ENCODE measurements around the gene ACLY.
"Not testable (repeated sequence)": the region's sequence is repeated elsewhere in the genome, so short reads cannot be mapped to it uniquely, and the experiment has no call there.

ACLY gene

GRCh38 chr17:41880130-41880529 is 38.6 kb downstream of the ACLY start:
- H3K4ac ChIP-seq (ENCODE audit: low read length) = no peak overlapping the region
- H3K23ac ChIP-seq (ENCODE audit: low read depth, low read length, poor library complexity) = no peak overlapping the region
- H4K91ac ChIP-seq (ENCODE audit: low read depth, low read length, poor library complexity) = no peak overlapping the region
- no peak overlapping the region for H3K14ac ChIP-seq (ENCODE audit: low read length)
- DNase-seq (ENCODE audit: low spot score) = no peak
- peaks cover 3% of the 10 kb centered on the region for H3K79me1 ChIP-seq (ENCODE audit: low read depth, low read length)
- H2BK5ac ChIP-seq (ENCODE audit: low read length) = no peak overlapping the region
- no peak overlapping the region for H3K4me2 ChIP-seq (ENCODE audit: insufficient read depth, low read length, poor library complexity, severe bottlenecking)
- no peak overlapping the region for H2AFZ ChIP-seq (ENCODE audit: low read length)
- no peaks in the 10 kb centered on the region for H3K4me1 ChIP-seq (ENCODE audit: control insufficient read depth in 2 of 2, insufficient read depth in 1 of 2, low read depth in 1 of 2, low read length in 2 of 2)
- no peak overlapping the region for H2BK120ac ChIP-seq (ENCODE audit: low read depth, low read length)
- H3K27ac ChIP-seq (replicated peaks; ENCODE audit: low read length) = no peak overlapping the region
- no peak overlapping the region for H2AK5ac ChIP-seq (ENCODE audit: low read depth, low read length)
- no peak overlapping the region for H2BK15ac ChIP-seq (ENCODE audit: low read length)
- no peak overlapping the region for H2BK12ac ChIP-seq (ENCODE audit: low read length)
- H3K9ac ChIP-seq (ENCODE audit: low read depth, low read length, poor library complexity) = no peak overlapping the region
- H3K36me3 ChIP-seq (replicated peaks in 1 of 2; ENCODE audit: control insufficient read depth in 2 of 2, insufficient read depth in 2 of 2, low read length in 2 of 2) = peaks cover 58 to 84% of the 10 kb centered on the region in 2 donors
- no peaks in the 10 kb centered on the region for H3K27me3 ChIP-seq (ENCODE audit: control insufficient read depth in 3 of 3, insufficient read depth in 3 of 3, low read depth in 1 of 3, low read length in 3 of 3)
- no peak overlapping the region for H4K8ac ChIP-seq (ENCODE audit: low read depth, low read length)
- H3K4me3 ChIP-seq (ENCODE audit: low read length in 2 of 2) = no peak overlapping the region
- H3K9me3 ChIP-seq (replicated peaks in 1 of 2; ENCODE audit: control insufficient read depth in 2 of 2, insufficient read depth in 1 of 2, low read depth in 1 of 2, low read length in 2 of 2) = peaks cover 2 to 5% of the 10 kb centered on the region in 2 donors
- WGBS, 2 donors (ENCODE audit: extremely low coverage in 2 of 2, insufficient read length in 2 of 2, insufficient replicate concordance in 1 of 2) = no CpG with 5 or more reads among the region's 4 CpGs
- H3K18ac ChIP-seq (ENCODE audit: low read length) = no peak overlapping the region

- H4K8ac ChIP-seq (ENCODE audit: low read depth, low read length); H2BK15ac ChIP-seq (ENCODE audit: low read length); H2BK120ac ChIP-seq (ENCODE audit: low read depth, low read length); H3K4me1 ChIP-seq (ENCODE audit: control insufficient read depth in 2 of 2, insufficient read depth in 1 of 2, low read depth in 1 of 2, low read length in 2 of 2); H3K18ac ChIP-seq (ENCODE audit: low read length); H3K14ac ChIP-seq (ENCODE audit: low read length); H3K9ac ChIP-seq (ENCODE audit: low read depth, low read length, poor library complexity); H4K91ac ChIP-seq (ENCODE audit: low read depth, low read length, poor library complexity); H3K27me3 ChIP-seq (ENCODE audit: control insufficient read depth in 3 of 3, insufficient read depth in 3 of 3, low read depth in 1 of 3, low read length in 3 of 3); H3K9me3 ChIP-seq (replicated peaks in 1 of 2; ENCODE audit: control insufficient read depth in 2 of 2, insufficient read depth in 1 of 2, low read depth in 1 of 2, low read length in 2 of 2); H2AFZ ChIP-seq (ENCODE audit: low read length); H2BK12ac ChIP-seq (ENCODE audit: low read length); H3K27ac ChIP-seq (replicated peaks; ENCODE audit: low read length); H3K4me2 ChIP-seq (ENCODE audit: insufficient read depth, low read length, poor library complexity, severe bottlenecking); H3K23ac ChIP-seq (ENCODE audit: low read depth, low read length, poor library complexity); H2AK5ac ChIP-seq (ENCODE audit: low read depth, low read length); H3K4ac ChIP-seq (ENCODE audit: low read length); DNase-seq (ENCODE audit: low spot score); H3K4me3 ChIP-seq (ENCODE audit: low read length in 2 of 2); H2BK5ac ChIP-seq (ENCODE audit: low read length); H3K79me1 ChIP-seq (ENCODE audit: low read depth, low read length): not testable (repeated sequence)
- peaks cover 64 to 82% of the 10 kb centered on the region in 2 donors for H3K36me3 ChIP-seq (replicated peaks in 1 of 2; ENCODE audit: control insufficient read depth in 2 of 2, insufficient read depth in 2 of 2, low read length in 2 of 2)
- WGBS, 2 donors (ENCODE audit: extremely low coverage in 2 of 2, insufficient read length in 2 of 2, insufficient replicate concordance in 1 of 2) = no CpG with 5 or more reads among the region's 9 CpGs
Measured at GRCh38 chr17:41874293-41874670, 44.5 kb downstream of the ACLY start.

GRCh38 chr17:41873559-41874292 is 45.0 kb downstream of the ACLY start:
- Histone ChIP-seq H3K27me3 (ENCODE audit: control insufficient read depth in 3 of 3, insufficient read depth in 3 of 3, low read depth in 1 of 3, low read length in 3 of 3) (no peaks in the 10 kb centered on the region), H2BK120ac (ENCODE audit: low read depth, low read length) (no peak overlapping the region), H2AFZ (ENCODE audit: low read length) (no peak overlapping the region), H2AK5ac (ENCODE audit: low read depth, low read length) (no peak overlapping the region), H3K4me1 (ENCODE audit: control insufficient read depth in 2 of 2, insufficient read depth in 1 of 2, low read depth in 1 of 2, low read length in 2 of 2) (no peaks in the 10 kb centered on the region), H3K36me3 (replicated peaks in 1 of 2; ENCODE audit: control insufficient read depth in 2 of 2, insufficient read depth in 2 of 2, low read length in 2 of 2) (peaks cover 60 to 82% of the 10 kb centered on the region in 2 donors), H3K23ac (ENCODE audit: low read depth, low read length, poor library complexity) (no peak overlapping the region), H3K4me3 (ENCODE audit: low read length in 2 of 2) (no peak overlapping the region), H3K9ac (ENCODE audit: low read depth, low read length, poor library complexity) (no peak overlapping the region), H2BK12ac (ENCODE audit: low read length) (no peak overlapping the region), H3K9me3 (replicated peaks in 1 of 2; ENCODE audit: control insufficient read depth in 2 of 2, insufficient read depth in 1 of 2, low read depth in 1 of 2, low read length in 2 of 2) (peaks cover 4 to 5% of the 10 kb centered on the region in 2 donors), H3K79me1 (ENCODE audit: low read depth, low read length) (peaks cover 3% of the 10 kb centered on the region), H2BK5ac (ENCODE audit: low read length) (no peak overlapping the region), H3K18ac (ENCODE audit: low read length) (no peak overlapping the region), H3K4me2 (ENCODE audit: insufficient read depth, low read length, poor library complexity, severe bottlenecking) (no peak overlapping the region), H3K4ac (ENCODE audit: low read length) (no peak overlapping the region), H2BK15ac (ENCODE audit: low read length) (no peak overlapping the region), H3K14ac (ENCODE audit: low read length) (no peak overlapping the region), H4K8ac (ENCODE audit: low read depth, low read length) (no peak overlapping the region), H3K27ac (replicated peaks; ENCODE audit: low read length) (no peak overlapping the region), H4K91ac (ENCODE audit: low read depth, low read length, poor library complexity) (no peak overlapping the region)
- no peak for DNase-seq (ENCODE audit: low spot score)
- no CpG with 5 or more reads among the region's 10 CpGs for WGBS, 2 donors (ENCODE audit: extremely low coverage in 2 of 2, insufficient read length in 2 of 2, insufficient replicate concordance in 1 of 2)

GRCh38 chr17:41871789-41872188 is 47.0 kb downstream of the ACLY start:
- H3K4me2 ChIP-seq (ENCODE audit: insufficient read depth, low read length, poor library complexity, severe bottlenecking) = no peak overlapping the region
- no peak overlapping the region for H4K8ac ChIP-seq (ENCODE audit: low read depth, low read length)
- H3K14ac ChIP-seq (ENCODE audit: low read length) = no peak overlapping the region
- peaks cover 53 to 79% of the 10 kb centered on the region in 2 donors for H3K36me3 ChIP-seq (replicated peaks in 1 of 2; ENCODE audit: control insufficient read depth in 2 of 2, insufficient read depth in 2 of 2, low read length in 2 of 2)
- peaks cover 0 to 2% of the 10 kb centered on the region in 2 donors for H3K9me3 ChIP-seq (replicated peaks in 1 of 2; ENCODE audit: control insufficient read depth in 2 of 2, insufficient read depth in 1 of 2, low read depth in 1 of 2, low read length in 2 of 2)
- no peaks in the 10 kb centered on the region for H3K4me1 ChIP-seq (ENCODE audit: control insufficient read depth in 2 of 2, insufficient read depth in 1 of 2, low read depth in 1 of 2, low read length in 2 of 2)
- no peak overlapping the region for H3K4me3 ChIP-seq (ENCODE audit: low read length in 2 of 2)
- H2AK5ac ChIP-seq (ENCODE audit: low read depth, low read length) = no peak overlapping the region
- H2AFZ ChIP-seq (ENCODE audit: low read length) = no peak overlapping the region
- no peaks in the 10 kb centered on the region for H3K27me3 ChIP-seq (ENCODE audit: control insufficient read depth in 3 of 3, insufficient read depth in 3 of 3, low read depth in 1 of 3, low read length in 3 of 3)
- no peak overlapping the region for H2BK120ac ChIP-seq (ENCODE audit: low read depth, low read length)
- H3K79me1 ChIP-seq (ENCODE audit: low read depth, low read length) = peaks cover 3% of the 10 kb centered on the region
- no peak overlapping the region for H2BK5ac ChIP-seq (ENCODE audit: low read length)
- H2BK15ac ChIP-seq (ENCODE audit: low read length) = no peak overlapping the region
- H3K18ac ChIP-seq (ENCODE audit: low read length) = no peak overlapping the region
- H3K27ac ChIP-seq (replicated peaks; ENCODE audit: low read length) = no peak overlapping the region
- no peak overlapping the region for H4K91ac ChIP-seq (ENCODE audit: low read depth, low read length, poor library complexity)
- DNase-seq (ENCODE audit: low spot score) = no peak
- WGBS, 2 donors (ENCODE audit: extremely low coverage in 2 of 2, insufficient read length in 2 of 2, insufficient replicate concordance in 1 of 2) = no CpG with 5 or more reads among the region's 10 CpGs
- no peak overlapping the region for H3K4ac ChIP-seq (ENCODE audit: low read length)
- no peak overlapping the region for H3K23ac ChIP-seq (ENCODE audit: low read depth, low read length, poor library complexity)
- H3K9ac ChIP-seq (ENCODE audit: low read depth, low read length, poor library complexity) = peak overlapping the region; percentile 68
- no peak overlapping the region for H2BK12ac ChIP-seq (ENCODE audit: low read length)
